GM19397 (cell line): ENCODE results near the gene TAC4.
"Not testable (repeated sequence)": the region's sequence is repeated elsewhere in the genome, so short reads cannot be mapped to it uniquely, and the experiment has no call there.

Source experiments
- ATAC-seq: cut with Tn5 transposase; IDR thresholded peaks from one replicate; pipeline ENCODE4 v1.9.1; 2021; ENCODE audit warnings: mild to moderate bottlenecking, moderate library complexity; ENCODE audit not compliant: unreplicated experiment

The TAC4 gene

GRCh38 chr17:49843774-49844350, 4.0 kb downstream of the TAC4 start:
- ATAC-seq, result no peak

GRCh38 chr17:49842846-49843245, 5.0 kb downstream of the TAC4 start:
- ATAC-seq, result no peak

DNA sequence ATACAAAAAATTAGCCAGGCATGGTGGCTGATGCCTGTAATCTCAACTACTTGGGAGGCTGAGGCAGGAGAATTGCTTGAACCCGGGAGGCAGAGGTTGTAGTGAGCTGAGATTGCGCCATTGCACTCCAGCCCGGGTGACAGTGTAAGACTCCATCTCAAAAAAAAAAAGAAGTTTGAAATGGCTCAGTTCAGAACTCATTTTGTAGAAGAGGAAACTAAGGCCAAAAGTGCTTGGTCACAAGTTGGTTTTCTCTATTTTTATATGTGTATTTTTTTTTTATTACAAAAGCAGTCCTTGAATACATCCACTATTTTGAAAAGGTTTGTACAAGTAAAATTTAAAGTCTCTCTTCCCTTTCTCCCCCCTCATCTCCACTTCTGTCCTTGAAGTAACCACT, 5.5 kb downstream of the TAC4 start:
- no peak for ATAC-seq

GRCh38 chr17:49841548-49841947, 6.3 kb downstream of the TAC4 start:
- ATAC-seq, result no peak

- no peak for ATAC-seq
Observed at GRCh38 chr17:49839455-49839854, 8.4 kb downstream of the TAC4 start.

DNA sequence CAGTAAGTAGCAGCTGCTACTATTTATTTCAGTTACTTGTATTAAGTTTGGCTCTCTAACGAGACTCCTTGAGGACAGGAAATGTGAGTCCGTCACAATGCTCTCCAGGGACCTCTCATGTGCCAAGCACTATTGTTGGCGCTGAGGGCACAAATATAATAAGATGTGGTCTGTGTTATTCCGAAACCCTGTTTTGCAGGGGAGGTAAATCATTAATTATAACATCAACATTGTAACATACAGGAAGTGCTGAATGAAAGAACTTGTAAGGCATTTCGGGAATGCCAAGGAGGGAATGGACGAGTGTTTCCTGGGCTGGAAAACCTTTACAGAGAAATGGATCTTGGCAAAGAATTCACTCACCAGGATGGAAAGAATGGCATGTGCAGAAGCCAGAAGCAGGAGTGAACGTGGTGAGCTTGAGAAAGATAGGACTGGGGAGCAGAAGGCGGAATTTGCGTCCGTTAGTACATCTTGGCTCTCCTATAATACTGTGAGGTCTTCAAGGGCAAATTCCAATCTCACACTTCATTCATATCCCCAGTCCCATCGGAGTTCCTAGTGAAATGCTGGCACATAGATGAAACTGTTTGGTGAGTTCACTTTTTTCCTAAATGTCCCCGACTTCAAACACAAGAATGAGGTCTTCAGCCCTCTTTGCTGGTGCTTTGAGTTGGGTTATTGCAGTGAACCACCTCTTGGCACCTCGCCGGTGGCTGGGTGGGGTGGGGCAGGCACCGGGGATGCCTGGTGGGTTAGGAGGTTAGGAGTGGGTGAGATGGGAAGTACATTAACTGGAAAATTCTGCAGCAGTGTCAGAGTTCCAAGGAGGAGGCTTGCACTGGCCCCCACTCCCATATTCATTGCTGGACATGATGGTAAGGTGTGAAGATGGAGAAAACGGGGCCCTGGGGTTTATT, 11.5 kb downstream of the TAC4 start:
- no peak for ATAC-seq

GRCh38 chr17:49835472-49835871, 12.4 kb downstream of the TAC4 start:
- no peak for ATAC-seq

GRCh38 chr17:49834118-49834743, 13.6 kb downstream of the TAC4 start:
- no peak for ATAC-seq

DNA sequence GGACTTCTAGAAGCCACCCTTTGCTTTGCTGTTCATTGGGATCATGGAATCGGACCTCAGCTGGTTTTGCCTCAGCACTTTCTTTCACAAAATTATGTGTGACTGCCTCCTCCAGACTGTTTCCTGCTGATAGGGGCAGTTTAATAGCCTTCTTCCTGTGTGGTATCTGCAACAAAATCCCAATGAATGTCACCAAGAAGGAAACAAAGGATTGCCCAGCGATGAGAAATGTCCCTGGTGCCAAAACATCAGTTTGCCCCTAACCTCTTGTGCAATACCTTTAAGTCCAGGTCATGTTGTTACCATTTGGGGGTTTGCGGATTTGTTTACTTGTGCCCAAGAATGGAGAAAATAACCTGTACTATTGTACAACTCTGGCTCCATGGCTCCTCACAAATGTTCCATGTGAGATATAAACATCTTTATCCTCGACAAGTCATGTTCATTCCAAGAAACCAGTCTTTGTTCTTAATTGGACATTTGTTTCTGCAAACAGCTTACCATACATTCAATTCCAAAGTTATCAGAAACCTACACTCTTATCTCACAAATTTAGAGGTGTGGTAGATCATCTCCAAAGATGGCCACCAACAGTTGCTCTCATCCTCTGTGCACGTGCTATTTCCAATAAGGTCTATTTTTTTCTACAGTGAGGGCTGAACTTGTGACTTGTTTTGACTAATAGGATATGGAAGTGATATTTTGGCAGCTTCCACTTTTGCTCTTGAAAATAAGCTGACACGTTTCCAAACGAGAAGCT, 14.8 kb downstream of the TAC4 start:
- no peak for ATAC-seq

- no peak for ATAC-seq
Observed at GRCh38 chr17:49830605-49831004, 17.3 kb downstream of the TAC4 start.

- no peak for ATAC-seq
Observed at GRCh38 chr17:49829026-49829425, 18.8 kb downstream of the TAC4 start.

- ATAC-seq, result not testable (repeated sequence)
Observed at GRCh38 chr17:49828325-49828724, 19.5 kb downstream of the TAC4 start.

DNA sequence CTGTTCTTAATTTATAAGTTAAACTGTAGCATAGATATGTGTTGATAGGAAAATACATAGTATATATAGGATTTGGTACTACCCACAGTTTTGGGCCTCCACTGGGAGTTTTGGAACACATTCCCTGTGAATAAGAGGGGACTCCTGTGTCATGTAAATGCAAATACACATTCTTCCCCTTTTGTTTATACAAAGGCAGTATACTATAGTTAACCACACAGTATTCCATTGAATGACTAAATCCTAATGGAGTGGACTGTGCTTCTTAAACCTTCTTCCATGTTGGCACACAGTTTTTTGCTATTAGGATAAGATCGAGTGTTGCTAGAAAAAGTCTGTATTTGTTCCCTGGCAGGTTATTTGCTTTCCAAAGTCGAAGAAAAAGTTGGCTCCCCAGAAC, 22.2 kb downstream of the TAC4 start:
- ATAC-seq, result no peak

GRCh38 chr17:49823614-49824013, 24.3 kb downstream of the TAC4 start:
- ATAC-seq, result no peak

GRCh38 chr17:49822829-49823228, 25.0 kb downstream of the TAC4 start:
- no peak for ATAC-seq

DNA sequence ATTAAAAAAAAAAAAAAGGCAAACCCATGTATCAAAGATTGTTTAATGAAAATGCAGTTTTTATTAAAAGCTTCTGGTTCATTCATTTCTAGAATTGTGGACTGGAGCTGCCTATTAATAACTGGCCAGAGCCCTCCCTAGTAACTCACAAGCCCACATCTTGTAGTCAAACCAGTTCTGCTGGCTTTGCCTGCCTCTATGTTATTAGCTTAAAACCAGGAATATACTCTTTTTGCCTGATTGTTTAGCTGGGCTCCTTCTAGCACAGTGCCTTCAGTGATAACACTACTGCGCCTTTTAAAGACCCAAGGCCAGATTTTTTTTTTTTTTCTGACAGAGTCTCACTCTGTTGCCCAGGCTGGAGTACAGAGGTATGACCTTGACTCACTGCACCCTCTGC, 26.0 kb downstream of the TAC4 start:
- no peak for ATAC-seq

GRCh38 chr17:49821466-49821865, 26.4 kb downstream of the TAC4 start:
- no peak for ATAC-seq

DNA sequence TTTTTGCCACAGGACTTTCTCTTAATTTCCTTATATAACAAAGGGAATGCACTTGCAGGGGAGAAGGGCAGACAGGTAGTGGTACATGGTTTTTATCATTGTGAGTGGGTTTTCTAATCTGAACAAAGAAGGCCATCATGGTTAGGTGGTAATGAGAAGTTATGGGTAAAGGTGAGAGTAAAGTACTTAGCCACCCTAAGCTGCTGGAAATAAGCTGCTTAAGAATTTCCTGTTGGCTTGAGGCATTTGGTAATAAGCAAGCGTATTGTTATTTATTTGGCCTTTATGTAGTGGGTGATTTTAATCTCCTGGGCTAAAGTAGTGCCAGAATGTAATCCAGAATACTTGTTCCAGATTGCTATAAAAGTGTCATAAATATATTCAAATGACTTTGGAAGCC, 27.1 kb downstream of the TAC4 start:
- no peak for ATAC-seq

DNA sequence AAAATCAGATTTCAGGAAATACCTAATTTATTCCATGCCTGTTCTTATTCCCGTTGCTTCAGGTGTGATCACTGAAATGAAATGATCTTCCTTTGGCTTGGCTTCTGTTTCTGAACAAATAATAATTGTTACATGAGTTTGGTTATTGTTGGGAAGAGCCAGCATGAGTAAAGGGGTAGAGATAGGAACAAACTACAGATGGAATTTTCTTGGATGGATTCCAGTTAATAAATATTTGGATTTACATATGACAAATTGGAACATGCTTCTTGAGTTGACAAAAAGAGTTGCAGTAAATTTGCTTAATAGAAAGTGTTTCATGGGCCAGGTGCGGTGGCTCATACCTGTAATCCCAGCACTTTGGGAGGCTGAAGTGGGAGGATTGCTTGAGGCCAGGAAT, 28.2 kb downstream of the TAC4 start:
- ATAC-seq, result no peak

DNA sequence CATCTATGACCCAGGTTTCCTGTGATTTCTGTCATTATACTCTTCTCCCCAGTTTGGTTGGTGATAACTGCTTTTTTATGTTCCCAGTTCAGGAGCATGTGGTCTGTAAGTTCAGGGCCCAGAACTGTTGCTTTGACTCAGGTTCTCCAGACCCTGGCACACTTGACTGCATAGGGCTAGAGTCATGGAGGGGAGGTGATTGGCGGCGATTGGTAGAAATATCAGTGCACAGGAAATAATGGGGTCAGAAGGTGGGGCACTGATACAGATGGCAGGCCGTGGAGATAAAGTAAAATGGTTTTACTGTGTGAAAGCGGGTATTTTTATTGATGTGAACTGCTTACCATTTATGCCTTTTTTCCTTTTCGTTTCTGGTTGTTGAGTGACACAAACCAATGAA, 28.7 kb downstream of the TAC4 start:
- ATAC-seq, result no peak

DNA sequence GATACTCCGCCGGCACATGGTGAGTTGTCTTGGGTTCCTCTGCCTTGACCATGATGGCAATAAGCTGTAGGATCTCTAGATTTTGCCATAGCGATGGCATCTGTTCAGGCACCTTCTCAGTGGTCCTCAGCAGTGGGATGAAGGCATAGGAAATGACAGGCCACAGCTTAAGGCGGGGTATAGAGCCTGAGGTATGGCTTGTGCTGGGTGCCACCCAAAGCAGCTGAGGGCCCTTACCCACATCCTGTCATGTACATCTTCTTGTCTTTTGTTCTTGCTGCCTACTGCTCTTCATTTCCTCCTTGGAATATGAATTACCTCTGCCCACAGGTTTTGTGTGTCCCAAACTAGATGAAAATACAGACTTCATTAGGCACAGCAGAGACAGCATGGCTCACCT, 29.9 kb downstream of the TAC4 start:
- ATAC-seq, result no peak
